ENCODE data around the gene WSB1.

- TF ChIP-seq CTCF (conservative IDR thresholded peaks at IDR 0.05; ENCODE audit: low read depth, low read length), result no peak
- TF ChIP-seq EZH2 (IDR thresholded peaks at IDR 0.05; ENCODE audit: borderline replicate concordance, low read depth, low read length, poor library complexity, severe bottlenecking), result no peak
These were observed 55.7 kb downstream of the WSB1 start for GRCh38 chr17:27349540-27350021.

Data from A673 (cell line).